Stimulated activated naive CD8-positive, alpha-beta T cell treated with anti-CD3 and anti-CD28 coated beads, Interleukin-15, Interleukin-2, amounts not matched to agents 100 U/mL and 50 U/mL, for 24 hours (primary cell): Measurements from ENCODE around the gene TPI1.
A peak's percentile ranks its signal among the peaks of the same experiment; 100 is the strongest.
"Not testable (repeated sequence)": the region's sequence is repeated elsewhere in the genome, so short reads cannot be mapped to it uniquely, and the experiment has no call there.

Source experiments
- ATAC-seq: fragments of 150-1000 bp; cut with Tn5 transposase; one replicate; pipeline ENCODE4 v1.10.0; 2021
- DNase-seq: peaks from one replicate; pipeline ENCODE4 v3.0.0; 2021

Gene TPI1

DNA sequence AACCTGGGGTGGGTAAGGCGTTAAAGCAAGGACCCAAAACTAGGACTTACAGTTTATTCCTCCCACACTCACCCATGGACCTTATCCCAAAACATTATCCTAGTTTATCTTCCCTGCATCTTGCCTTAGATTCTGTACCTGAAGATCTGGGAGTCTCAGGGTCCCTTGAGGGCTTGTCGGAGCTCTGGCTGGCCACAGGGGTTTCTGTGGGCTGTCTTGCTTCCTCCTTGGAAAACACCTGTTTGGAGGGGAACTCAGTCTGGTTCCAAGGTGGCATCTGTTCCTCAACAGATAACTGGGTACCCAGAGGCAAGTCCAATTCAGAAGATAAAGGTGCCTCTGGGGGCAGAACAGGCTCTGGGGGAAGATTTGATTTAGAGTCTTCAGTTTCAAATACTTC lies 17.9 kb upstream of the TPI1 start:
- no peak for ATAC-seq

DNA sequence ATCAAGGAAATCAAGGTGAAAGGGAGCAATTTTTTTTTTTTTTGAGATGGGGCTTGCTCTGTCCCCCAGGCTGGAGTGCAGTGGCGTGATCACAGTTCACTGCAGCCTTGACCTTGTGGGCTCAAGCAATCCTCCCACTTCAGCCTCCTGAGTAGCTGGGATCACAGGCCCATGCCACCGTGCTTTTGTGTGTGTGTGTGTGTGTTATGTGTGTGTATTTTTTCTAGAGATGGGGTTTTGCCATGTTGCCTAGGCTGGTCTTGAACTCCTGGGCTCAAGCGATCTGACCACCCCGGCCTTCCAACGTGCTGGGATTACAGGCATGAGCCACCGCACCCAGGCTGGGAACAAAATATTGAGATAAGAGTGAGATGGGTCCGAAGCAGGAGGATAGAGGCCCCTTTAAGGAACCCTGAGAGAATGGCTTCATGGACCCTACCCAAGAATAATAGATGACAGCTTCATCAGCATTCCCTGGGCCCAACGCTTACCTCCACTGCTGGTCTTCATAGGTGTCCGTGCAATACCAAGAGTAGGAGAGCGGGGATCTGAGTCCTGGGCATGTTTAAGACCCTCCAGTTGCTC lies 17.3 kb upstream of the TPI1 start:
- DNase-seq, result no peak
- ATAC-seq, result no peak

More for the DNA sequence above, 17.9 kb upstream of the TPI1 start:
- no peak for DNase-seq

DNA sequence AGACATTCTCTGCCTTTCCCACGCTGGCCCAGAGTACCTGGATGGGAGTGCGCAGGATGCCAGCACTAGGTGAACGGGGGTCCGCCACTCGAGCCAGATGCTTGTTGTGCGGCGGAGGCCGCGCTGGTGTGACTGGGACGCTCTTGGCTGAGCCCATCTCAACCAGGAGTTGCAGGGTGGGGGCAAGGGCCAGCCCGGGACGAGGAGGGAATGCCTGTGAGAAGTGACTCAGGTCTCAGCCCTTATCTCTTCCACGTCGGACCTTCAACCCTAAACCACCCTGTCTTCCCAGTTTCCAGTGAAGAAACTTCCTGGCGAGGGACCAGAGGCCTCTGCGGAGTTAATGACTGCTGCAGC lies 16.6 kb upstream of the TPI1 start:
- no peak for DNase-seq
- no peak for ATAC-seq

DNA sequence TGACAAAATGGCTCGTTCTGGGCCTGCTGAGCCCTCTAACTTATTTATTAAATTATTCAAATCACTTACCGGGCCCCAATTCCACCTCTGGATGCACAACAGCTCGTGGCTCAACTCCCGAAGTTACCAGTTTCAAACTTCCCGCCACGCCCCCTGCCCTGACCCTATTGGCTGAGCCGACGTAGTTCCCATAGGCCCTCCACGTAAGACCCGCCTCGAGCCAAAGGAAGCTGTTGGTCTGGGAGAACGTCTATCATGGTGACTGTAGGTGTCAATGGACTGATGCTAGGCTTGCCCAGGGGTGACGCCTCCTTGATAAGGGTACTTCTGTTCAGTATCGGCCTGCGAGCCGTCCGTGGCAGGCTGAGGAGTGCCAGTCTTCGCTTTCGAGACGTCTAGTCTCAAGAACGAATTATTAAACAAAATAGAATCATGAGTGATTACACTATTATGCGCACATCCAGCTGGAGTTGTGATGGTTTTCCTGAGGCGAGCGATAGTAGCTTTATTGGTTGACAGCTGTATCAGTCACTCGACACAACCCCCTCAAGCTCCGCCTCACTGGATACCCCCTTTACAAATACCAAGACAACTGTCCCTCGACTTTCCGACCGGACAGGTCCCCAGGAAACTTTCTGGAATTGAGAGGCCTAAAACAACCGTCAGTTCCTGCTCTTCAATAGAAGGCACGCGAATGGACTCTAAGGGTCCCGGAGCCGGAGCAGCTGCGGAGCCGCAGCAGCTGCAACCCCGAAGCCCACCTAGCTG lies 16.0 kb upstream of the TPI1 start, which contains the start of gene CDCA3:
CDCA3 (minus strand) TSS at position 134 of the 768 bp plus-strand sequence. CDS start 334 bp downstream, outside the sequence.
- DNase-seq (peak; percentile 97), ATAC-seq (peak; percentile 60)

DNA sequence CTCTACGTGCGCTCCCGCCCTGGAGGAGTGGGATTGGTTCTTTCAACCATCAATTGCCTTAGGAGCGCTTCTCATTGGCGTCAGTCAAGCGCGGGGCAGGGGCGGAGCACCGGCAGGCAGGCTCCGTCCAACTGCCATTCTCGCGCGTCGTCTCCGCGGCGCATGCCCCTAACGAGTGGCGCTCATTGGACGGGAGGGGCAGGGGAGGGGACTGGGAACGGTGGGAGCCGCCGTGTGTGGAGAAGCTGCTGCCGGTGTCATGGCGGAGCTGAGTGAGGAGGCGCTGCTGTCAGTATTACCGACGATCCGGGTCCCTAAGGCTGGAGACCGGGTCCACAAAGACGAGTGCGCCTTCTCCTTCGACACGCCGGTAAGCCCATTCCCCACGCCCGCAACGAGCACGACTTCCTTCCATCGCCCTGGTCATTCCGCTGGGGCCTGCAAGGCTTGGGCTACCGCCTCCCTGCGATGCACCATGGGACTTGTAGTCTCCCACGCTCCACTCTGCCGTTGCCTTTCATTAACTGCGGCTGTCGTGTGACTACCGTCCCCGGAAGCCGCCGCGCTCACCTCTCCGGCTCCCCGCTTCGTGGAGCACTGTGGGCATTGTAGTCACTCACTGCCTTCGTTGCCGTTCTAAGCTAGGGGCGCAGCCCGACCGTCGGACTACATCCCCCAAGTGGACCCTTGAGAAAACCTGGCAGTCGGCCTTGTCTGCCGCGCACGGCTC lies 15.2 kb upstream of the TPI1 start, which contains the start of gene USP5:
USP5 (plus strand) TSS at position 230 of the 730 bp plus-strand sequence; CDS start at position 260, 30 bp downstream.
- peak; percentile 87 for ATAC-seq
- DNase-seq, result peak; percentile 97

DNA sequence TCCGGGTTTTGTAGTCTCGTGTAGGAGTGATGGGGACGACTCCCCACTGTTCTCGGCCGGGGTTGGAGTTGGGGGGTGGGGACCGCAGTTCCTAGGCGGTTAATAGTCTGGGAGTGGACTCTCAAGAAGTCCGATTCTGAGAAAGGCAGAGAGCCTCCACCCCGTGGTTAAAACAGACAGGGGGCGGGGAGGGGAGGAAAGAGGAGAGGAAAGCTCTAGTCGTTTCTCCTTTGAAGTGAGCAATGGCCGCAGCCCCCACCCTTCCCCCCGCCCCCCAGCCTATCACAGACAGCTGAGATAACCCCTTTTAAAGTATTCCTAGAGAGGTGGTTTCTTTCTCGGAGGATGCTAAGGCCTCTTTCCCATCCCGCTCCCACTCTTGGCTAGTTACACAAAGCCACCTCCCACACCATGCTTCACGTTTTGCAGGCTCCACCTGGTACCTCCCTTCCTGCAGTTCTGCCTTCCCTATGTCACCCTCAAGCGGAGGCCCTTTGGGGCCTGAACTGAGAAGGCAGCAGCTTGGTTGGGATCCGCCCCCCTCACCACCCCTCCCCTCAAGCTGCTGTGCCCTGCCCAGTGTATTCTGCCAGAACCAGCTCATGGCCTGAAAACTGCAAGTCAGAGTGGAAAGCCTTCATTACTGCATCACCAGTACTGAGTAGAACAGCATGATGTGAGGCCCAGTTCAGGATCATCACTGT lies 14.5 kb upstream of the TPI1 start:
- DNase-seq (peak; percentile 72), ATAC-seq (peak; percentile 5)

DNA sequence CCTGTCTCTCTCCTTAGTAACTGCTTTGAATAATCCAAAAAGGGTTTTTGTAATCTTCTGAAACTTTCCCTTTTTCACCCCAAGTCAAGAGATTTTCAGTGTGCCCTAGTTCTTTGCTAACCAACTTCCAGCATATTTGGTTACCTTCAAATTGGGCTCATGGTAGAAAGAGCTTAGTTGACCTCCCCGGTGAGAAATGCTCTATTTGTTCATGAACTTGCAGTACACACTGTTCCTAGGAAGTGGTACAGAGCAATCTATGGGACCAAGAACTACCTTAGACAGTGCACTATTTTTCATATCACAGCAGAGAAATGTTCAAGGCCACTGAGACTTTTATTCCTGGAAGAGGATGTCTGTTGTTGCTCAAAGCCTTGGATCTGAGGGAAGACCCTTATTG lies 13.7 kb upstream of the TPI1 start:
- ATAC-seq, result no peak
- DNase-seq, result no peak

DNA sequence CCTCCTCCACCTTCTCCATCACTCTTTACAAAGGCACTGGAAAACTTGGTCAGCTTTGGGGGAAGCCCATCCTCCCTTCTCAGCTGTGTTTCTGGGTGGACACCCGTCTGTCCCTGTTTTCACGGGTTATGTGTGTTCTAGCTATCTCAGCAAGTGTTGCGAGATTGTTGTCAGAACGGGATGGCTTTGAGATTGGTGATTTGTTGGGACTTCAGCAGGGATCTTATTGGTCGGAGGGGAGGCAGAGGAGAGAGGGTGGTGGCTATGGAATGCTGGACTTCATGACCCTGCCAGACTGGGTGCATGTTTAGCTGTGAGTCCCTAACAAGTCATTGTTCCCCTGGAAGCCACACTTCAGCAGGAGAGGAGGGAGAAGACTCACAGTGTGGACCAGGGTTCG lies 13.3 kb upstream of the TPI1 start:
- no peak for ATAC-seq
- no peak for DNase-seq

DNA sequence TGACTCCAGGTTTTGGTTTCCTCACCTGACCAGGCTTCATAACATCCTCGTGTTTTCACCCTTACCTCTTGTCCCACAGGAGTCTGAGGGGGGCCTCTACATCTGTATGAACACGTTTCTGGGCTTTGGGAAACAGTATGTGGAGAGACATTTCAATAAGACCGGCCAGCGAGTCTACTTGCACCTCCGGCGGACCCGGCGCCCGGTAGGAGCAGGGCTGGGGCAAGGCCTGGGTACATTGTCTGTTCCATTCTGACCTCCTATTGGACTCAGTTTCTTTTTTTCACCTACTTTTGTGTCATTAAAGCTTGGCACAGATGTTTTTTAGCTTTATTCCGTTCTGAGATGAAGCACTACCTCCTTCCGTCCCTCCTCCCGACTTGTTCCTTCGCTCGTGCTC lies 12.0 kb upstream of the TPI1 start:
- DNase-seq (no peak), ATAC-seq (no peak)

DNA sequence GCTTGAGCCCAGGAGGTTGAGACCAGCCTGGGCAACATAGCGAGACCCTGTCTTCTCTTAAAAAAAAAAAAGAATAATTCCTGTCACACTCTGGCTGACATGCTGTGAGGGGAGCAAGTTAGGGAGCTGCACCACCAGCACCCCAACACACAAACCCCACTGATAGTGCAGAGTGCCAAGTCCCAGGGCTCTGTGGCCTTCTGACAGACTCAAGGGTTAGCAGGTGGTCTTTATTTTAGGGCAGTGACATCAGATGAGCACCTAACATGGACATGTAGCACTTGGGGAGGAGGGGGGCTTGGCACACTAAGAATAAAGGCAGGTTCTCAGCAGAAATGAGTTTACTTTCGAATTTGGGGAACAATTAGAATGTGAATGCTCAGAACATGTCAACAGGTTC lies 8.5 kb upstream of the TPI1 start:
- ATAC-seq, result no peak
- no peak for DNase-seq

DNA sequence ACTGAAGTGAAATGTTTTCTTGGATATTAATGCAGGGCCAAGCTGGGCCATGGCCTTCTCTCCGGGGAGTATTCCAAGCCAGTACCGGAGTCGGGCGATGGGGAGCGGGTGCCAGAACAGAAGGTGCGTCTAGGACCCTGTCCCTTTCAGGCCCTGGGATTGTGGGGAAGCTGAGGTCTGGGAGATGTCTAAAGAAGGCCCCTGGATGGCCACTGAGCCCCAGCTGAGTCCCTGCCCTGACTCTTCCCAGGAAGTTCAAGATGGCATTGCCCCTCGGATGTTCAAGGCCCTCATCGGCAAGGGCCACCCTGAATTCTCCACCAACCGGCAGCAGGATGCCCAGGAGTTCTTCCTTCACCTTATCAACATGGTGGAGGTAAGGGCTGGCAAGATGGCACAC lies 7.2 kb upstream of the TPI1 start:
- DNase-seq (no peak), ATAC-seq (no peak)

DNA sequence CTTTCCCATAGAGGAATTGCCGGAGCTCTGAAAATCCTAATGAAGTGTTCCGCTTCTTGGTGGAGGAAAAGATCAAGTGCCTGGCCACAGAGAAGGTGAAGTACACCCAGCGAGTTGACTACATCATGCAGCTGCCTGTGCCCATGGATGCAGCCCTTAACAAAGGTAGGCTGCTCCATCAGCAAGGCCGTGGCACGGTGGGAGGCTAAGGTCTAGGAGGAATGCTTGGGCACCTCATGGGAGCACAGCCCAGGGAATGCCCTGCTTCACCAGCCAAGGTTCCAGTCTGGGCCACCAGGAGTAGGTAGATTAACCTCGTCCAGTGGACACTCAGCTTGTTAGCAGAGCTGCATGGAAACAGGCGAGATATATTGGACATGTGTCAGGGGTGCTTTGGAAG lies 6.4 kb upstream of the TPI1 start:
- ATAC-seq (no peak), DNase-seq (no peak)

DNA sequence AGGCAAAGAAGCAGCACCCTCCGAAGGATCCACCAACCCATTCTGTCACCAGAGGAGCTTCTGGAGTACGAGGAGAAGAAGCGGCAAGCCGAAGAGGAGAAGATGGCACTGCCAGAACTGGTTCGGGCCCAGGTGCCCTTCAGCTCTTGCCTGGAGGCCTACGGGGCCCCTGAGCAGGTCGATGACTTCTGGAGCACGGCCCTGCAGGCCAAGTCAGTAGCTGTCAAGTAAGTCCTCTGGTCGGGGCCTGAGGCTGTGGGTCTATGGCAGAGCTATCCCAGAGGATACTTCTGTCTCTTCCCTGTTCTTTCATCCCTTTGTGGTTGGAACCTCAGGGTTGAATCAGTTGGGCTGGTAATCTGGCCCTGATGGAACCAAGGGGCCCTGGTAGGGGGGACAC lies 5.9 kb upstream of the TPI1 start:
- DNase-seq (no peak), ATAC-seq (no peak)

DNA sequence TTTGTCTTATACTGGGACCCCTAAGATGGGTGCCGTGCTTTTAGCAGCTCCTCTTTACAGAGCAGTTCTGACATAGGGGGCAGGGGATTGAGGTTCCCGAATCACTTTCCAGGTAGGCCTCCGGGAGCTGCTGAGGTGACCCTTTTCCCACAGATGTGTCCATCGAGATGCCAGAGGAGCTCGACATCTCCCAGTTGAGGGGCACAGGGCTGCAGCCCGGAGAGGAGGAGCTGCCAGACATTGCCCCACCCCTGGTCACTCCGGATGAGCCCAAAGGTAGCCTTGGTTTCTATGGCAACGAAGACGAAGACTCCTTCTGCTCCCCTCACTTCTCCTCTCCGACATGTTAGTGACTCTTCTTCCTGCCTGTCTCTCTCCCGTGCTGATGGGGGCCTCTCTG lies 4.3 kb upstream of the TPI1 start:
- no peak for ATAC-seq

DNA sequence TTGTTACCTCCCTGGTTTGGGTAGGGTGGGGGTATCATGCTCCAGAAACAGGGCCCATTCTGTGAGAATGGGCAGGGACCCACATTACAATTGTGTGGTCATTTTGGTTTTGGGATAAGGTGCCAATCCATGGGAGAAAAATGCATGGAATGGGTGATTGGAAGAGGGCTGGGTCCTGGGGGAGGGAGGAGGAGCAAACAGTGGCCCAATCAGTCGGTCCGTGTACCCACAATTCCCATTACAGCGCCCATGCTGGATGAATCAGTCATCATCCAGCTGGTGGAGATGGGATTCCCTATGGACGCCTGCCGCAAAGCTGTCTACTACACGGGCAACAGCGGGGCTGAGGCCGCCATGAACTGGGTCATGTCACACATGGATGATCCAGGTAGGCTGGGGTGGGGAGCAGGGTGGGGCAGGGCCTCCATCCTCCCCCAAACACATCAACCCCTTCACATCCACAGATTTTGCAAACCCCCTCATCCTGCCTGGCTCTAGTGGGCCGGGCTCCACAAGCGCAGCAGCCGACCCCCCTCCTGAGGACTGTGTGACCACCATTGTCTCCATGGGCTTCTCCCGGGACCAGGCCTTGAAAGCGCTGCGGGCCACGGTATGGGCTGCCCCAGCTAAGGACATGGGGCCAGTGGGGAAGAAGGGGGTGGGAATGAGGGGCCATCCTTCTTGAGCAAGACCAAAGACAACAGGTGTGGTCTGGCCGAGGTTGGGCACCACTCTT lies 3.6 kb upstream of the TPI1 start:
- ATAC-seq (no peak), DNase-seq (no peak)

More for the DNA sequence above, 4.3 kb upstream of the TPI1 start:
- DNase-seq, result no peak

DNA sequence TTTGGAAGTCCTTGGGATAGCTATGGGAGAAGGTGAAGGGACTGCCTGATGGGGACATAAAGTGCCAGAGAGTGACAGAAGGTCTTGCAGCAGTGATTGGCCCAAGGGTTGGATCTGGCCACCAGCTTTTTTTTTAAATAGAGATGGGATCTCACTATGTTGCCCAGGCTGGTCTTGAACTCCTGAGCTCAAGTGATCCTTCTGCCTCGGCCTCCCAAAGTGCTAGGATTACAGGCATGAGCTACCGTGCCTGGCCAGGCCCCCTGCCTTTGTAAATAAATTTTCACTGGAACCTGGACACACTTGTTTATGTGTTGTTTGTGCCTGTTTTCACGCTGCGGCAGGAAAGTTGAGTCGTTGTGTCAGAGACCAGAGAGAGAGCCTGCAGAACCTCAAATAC lies 2.0 kb upstream of the TPI1 start:
- DNase-seq, ATAC-seq: not testable (repeated sequence)

DNA sequence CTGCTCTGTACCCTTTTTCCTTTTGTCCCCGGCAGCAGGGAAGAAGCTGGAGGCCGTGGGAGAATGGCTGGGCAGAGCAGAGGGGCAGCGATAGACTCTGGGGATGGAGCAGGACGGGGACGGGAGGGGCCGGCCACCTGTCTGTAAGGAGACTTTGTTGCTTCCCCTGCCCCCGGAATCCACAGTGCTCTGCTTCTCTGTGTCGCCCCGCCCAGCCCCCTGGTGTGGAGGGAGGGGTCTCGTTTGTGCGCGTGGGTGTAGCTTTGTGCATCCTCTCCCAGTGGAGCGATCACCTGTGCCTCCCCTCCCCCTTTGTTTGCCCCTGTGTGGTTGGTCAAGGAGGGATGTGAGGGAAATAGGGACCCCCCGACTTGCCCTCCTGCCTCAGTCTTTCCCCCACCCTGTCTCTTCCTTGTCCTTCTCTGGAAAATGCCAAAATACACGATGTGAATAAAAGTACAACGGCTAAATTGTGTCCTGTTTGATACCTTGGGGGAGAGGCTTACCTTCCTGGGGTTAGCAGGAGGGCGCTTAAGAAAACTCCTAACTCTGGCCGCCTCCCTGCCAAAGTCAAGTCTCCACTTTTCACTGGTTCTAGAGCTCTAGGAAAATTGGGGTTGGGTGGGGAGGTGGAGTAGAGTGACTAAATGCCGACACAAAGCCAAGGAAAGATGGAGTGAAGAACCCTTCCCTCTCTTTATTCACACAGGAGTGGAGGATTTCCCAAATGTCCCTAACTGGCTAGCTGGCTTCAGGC lies 990 bp upstream of the TPI1 start:
- no peak for ATAC-seq
- DNase-seq, result no peak

DNA sequence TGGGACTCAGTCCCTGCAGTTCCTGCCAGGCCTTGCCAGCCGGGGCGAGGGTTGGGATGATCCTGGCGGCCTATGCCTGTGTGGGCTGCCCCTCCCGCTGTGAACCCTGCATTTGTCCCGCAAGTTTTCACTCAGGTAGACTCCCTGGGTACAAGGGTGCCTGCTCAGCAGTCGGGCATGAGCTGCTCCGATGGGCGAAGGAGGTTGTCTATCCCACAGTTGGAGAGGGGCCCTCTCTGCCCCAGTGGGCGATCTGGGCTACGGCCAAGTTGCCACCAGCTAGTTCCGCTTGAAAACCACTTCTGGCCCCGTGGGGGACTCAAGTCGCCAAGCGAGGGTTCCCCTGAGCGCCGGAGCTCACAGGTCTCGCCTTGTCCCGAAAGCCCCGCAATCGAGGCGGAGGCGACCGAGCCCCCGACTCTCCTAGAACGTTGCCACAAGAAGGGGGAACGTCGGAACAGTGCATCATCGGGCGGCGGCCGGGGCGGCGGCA lies 365 bp upstream of the TPI1 start:
- ATAC-seq, result peak; percentile 1

DNA sequence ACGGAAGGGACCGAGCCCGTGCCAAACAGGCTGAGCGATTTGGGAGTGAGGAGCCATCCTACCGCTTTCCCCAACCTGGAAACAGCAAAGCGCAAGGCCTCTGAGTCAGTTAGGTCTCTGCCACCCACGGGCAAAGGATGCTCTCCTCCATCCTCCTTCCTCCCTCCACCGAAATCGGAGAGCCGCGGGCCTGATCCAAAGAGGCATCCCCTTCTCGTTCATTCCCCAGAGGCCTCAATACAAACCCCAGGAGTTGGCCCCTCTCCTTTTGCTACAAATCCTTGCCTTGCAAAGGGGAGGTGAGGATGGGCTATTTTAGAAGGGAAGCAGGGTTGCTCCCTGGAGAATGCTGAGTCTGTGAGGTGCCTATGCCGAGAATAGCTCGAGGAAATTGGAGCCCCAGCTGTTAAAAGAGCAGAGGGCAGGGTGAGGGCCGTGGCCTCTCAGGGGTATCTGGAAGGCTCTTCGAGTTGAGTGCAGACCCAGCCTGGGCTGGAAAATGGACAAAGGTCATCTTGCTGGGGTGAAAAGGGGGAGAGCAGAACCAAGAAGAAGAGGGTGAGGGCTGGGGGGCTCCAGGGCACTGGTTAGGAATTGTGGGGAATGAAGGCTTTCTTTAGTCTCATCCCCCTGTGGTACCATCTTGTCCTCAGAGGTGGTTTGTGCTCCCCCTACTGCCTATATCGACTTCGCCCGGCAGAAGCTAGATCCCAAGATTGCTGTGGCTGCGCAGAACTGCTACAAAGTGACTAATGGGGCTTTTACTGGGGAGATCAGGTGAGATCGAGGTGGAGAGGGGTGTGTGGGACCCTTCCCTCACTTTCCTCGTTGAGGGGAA lies 1.1 kb downstream of the TPI1 start:
- DNase-seq (no peak), ATAC-seq (no peak)

More for the DNA sequence above, 365 bp upstream of the TPI1 start:
- no peak for DNase-seq
